ENCODE data around the gene LYRM4. TPM values are rescaled to one million over a fixed set of nuclear protein-coding genes. Genes with fewer than 3 reads are reported as not detected.

Gene LYRM4
- total RNA-seq, 4 donors from 2014 or later: 21.4 to 47.8 (median 26.2) TPM

DNA sequence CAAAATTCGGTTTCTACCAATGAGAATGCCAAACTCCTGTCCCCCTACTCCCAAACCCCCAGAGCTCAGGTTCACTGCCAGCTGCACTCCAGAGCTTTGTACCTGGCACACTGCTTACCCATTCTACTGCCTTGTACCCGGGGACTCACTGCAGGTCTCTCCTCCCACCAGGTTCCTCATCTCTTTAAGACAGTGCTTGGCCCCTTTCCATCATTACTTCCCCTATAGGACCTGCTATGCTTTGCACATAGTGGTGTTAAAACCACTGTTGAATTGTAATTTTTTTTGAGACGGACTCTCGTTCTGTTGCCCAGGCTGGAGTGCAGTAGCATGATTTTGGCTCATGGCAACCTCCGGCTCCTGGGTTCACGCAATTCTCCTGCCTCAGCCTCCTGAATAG lies 25.9 kb downstream of the LYRM4 start:
- ATAC-seq (ENCODE audit: low FRiP score) (no peak), DNase-seq (ENCODE audit: low spot score) (no peak)
- TF ChIP-seq, protein P1, sequence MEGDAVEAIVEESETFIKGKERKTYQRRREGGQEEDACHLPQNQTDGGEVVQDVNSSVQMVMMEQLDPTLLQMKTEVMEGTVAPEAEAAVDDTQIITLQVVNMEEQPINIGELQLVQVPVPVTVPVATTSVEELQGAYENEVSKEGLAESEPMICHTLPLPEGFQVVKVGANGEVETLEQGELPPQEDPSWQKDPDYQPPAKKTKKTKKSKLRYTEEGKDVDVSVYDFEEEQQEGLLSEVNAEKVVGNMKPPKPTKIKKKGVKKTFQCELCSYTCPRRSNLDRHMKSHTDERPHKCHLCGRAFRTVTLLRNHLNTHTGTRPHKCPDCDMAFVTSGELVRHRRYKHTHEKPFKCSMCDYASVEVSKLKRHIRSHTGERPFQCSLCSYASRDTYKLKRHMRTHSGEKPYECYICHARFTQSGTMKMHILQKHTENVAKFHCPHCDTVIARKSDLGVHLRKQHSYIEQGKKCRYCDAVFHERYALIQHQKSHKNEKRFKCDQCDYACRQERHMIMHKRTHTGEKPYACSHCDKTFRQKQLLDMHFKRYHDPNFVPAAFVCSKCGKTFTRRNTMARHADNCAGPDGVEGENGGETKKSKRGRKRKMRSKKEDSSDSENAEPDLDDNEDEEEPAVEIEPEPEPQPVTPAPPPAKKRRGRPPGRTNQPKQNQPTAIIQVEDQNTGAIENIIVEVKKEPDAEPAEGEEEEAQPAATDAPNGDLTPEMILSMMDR (IDR thresholded peaks at IDR 0.05): no peak

DNA sequence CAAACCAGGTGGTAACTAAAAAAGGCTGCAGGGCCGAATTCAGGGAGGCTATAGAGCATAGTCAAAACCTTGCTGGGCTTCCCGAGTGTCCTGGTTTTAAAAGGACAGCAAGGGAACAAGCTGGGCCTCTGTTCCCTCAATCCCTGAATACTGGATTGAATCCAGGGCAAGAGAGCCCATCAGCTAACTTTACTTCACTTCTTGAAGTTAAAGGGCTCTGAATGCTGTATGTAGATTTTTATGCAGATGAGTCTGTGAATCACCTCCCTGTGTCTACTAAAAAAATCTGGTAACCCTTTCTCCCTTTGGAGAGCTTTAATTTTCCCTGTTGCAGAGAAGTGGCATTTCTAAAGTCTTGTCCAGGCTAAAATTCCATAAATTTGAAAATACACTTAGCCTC lies 29.5 kb downstream of the LYRM4 start:
- TF ChIP-seq, protein P1 (IDR thresholded peaks at IDR 0.05): no peak
- ATAC-seq (ENCODE audit: low FRiP score) (no peak), DNase-seq (ENCODE audit: low spot score) (no peak)

DNA sequence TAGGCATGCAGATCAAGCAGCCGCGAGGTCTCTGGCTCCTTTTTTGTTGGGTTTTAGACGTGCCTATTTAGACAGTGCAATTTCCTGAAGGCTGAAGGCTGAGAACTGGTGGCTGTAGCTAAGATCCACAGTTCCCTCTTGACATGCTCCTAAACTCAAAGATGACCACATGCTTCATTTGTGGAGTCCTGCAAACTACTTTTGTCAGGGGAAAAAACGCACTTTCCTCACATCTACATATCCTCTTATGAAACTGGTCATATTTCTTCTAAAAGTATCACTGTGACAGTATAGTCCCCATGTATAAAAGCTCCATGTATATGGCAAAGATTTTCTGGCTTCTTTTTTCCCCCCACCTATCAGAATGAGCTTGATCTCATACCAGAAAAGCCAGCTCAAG lies 30.7 kb downstream of the LYRM4 start:
- TF ChIP-seq, protein P1 (IDR thresholded peaks at IDR 0.05): no peak
- ATAC-seq (ENCODE audit: low FRiP score): no peak
- DNase-seq (ENCODE audit: low spot score): no peak

DNA sequence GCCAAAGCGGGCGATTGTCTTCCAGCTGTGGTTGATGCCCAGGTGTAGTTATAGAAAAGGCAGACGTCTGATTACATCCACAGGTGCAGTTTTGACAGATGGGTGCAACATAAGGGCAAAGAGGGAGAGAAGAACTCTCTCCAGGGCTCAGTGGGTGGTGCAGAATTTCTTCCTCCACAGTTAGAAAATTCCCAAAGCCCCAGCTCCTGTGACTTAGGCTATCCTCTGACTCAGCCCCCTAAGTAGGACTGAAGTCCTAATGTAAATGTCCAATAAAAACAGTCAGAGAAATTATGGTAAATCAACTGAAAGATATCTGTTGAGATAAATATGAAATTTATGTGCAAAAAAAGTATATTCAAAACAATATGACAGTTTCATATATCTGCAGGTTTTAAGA lies 31.4 kb downstream of the LYRM4 start:
- no peak for DNase-seq (ENCODE audit: low spot score)
- TF ChIP-seq, protein P1 (IDR thresholded peaks at IDR 0.05): no peak
- no peak for ATAC-seq (ENCODE audit: low FRiP score)

DNA sequence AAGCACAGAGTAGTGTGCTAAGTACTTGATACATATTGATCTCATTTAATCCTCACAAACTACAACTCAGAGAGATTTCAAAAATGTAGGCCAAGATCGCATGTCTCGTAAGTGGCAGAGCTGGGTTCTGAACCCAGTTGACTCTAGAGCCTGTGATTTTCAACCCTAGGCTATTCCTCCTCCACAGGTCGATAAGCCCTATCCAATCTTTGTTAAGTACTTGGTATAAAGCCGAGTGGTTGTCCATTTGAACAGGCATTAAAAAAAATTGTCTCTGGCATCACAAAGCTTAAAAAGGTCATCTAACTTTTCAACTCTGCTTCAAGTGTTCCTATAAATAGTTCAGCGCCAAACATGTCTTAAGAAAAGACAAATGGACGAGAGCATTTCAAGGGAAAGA lies 37.4 kb downstream of the LYRM4 start:
- DNase-seq (ENCODE audit: low spot score) (no peak), ATAC-seq (ENCODE audit: low FRiP score) (no peak)
- TF ChIP-seq, protein P1 (IDR thresholded peaks at IDR 0.05): no peak

DNA sequence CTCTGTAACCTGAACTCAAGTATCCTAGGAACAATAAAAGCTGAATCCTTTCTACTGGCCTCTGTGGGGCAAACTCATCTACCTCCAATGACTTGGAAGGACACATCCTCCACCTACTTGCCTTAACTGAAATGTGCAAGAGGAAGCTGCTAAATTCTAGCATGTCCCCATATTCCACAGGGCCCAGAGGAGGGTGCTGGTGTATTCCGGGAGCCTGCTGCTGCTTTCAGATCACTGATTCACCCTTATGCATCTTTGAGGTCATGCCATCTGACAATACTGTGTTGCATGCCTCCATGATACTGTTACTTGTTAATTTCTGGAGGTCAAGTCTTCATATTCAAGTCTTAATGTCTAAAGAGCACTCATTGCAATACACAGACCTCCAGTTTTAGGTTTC lies 40.3 kb downstream of the LYRM4 start:
- ATAC-seq (ENCODE audit: low FRiP score) (no peak), DNase-seq (ENCODE audit: low spot score) (no peak)
- TF ChIP-seq, protein P1 (IDR thresholded peaks at IDR 0.05): no peak

DNA sequence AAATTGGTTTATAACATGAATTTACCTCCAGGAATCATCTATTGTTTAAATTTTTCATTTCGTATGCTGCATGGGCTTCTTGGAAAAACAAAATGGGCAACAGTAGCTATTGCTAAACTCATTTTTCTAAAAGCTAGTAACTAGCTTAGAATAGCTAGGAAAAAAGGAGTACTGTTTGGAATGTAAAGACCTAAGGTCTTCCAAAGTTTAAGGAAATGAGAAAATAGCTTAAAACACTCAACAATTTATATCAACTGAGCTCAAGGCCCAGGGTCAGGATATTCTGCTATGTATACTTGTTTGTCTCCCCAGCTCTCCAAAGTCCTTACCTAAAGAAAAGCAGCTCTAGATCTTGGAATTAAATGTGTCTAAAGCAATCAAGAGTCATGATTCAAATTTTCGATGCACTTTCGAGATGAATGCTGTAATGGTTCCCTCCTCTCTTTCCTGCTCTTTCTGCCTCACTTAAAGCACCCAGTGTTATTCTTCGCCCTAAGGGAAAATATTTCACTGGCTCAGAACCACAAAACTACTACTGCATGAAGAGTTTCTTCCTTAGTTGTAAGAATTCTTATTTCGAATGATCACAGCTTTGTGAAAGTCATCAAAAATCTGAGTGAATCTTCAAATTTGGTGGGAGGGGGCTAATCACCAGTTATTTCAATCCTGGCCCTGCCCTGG lies 41.6 kb downstream of the LYRM4 start:
- DNase-seq (ENCODE audit: low spot score) (no peak), ATAC-seq (ENCODE audit: low FRiP score) (no peak)
- TF ChIP-seq, protein P1 (IDR thresholded peaks at IDR 0.05): no peak

All from omental fat pad (tissue), 4 donors.